Measurements from ENCODE around the gene AK5. TPM values are rescaled to one million over a fixed set of nuclear protein-coding genes. Genes with fewer than 3 reads are reported as not detected.

AK5 gene
- total and polyA plus RNA-seq, 7 donors = 0.14 to 0.49 (median 0.30) TPM; not detected in 2

GRCh38 chr1:77550135-77550534 lies 268.3 kb downstream of the AK5 start:
- TF ChIP-seq CTCF (IDR thresholded peaks at IDR 0.05) = no peak
- intact Hi-C loops (cut with DNase I) = no loop called here
- Histone ChIP-seq H3K4me3 (no peak overlapping the region), H3K27ac (no peak overlapping the region), H3K36me3 (ENCODE audit: insufficient read depth in 1 of 2, low read depth in 1 of 2) (no peaks in the 10 kb centered on the region), H3K9me3 (no peaks in the 10 kb centered on the region), H3K27me3 (ENCODE audit: insufficient read depth in 3 of 3, low read length in 2 of 3) (no peaks in the 10 kb centered on the region), H3K4me1 (no peaks in the 10 kb centered on the region)
- ATAC-seq = no peak
- WGBS, 3 donors = 90 to 97% (median 94%) methylated on average over 5 of the region's 5 CpGs
- DNase-seq = no peak

- H3K4me3 ChIP-seq = no peak overlapping the region
- no peaks in the 10 kb centered on the region for H3K4me1 ChIP-seq
- no peak for DNase-seq
- H3K9me3 ChIP-seq = no peaks in the 10 kb centered on the region
- no peak for ATAC-seq
- intact Hi-C loops (cut with DNase I) = no loop called here
- no peaks in the 10 kb centered on the region for H3K27me3 ChIP-seq (ENCODE audit: insufficient read depth in 3 of 3, low read length in 2 of 3)
- no peak overlapping the region for H3K27ac ChIP-seq
- 90 to 93% (median 92%) methylated on average over 1 of the region's 1 CpG for whole genome bisulfite sequencing, 3 donors
- TF ChIP-seq CTCF (IDR thresholded peaks at IDR 0.05) = no peak
- H3K36me3 ChIP-seq (ENCODE audit: insufficient read depth in 1 of 2, low read depth in 1 of 2) = no peaks in the 10 kb centered on the region
These were observed 270.8 kb downstream of the AK5 start for GRCh38 chr1:77552626-77553025.

- intact Hi-C loops (cut with DNase I) = no loop called here
- DNase-seq (no peak), ATAC-seq (no peak)
- Histone ChIP-seq H3K9me3 (no peaks in the 10 kb centered on the region), H3K36me3 (ENCODE audit: insufficient read depth in 1 of 2, low read depth in 1 of 2) (no peaks in the 10 kb centered on the region), H3K4me1 (no peaks in the 10 kb centered on the region), H3K27me3 (ENCODE audit: insufficient read depth in 3 of 3, low read length in 2 of 3) (no peaks in the 10 kb centered on the region), H3K27ac (no peak overlapping the region), H3K4me3 (no peak overlapping the region)
- TF ChIP-seq CTCF (IDR thresholded peaks at IDR 0.05) = no peak
- WGBS, 3 donors = 40 to 48% (median 46%) methylated on average over 8 to 9 of the region's 9 CpGs
These were observed 271.9 kb downstream of the AK5 start for GRCh38 chr1:77553568-77554291.

- intact Hi-C loops (cut with DNase I) = no loop called here
- DNase-seq (no peak), ATAC-seq (no peak)
- Histone ChIP-seq H3K4me1 (no peaks in the 10 kb centered on the region), H3K27ac (no peak overlapping the region), H3K36me3 (ENCODE audit: insufficient read depth in 1 of 2, low read depth in 1 of 2) (no peaks in the 10 kb centered on the region), H3K27me3 (ENCODE audit: insufficient read depth in 3 of 3, low read length in 2 of 3) (no peaks in the 10 kb centered on the region), H3K9me3 (no peaks in the 10 kb centered on the region), H3K4me3 (no peak overlapping the region)
- TF ChIP-seq CTCF (IDR thresholded peaks at IDR 0.05) = no peak
- 59 to 69% (median 66%) methylated on average over 1 of the region's 1 CpG for WGBS, 3 donors
These were observed 274.2 kb downstream of the AK5 start for GRCh38 chr1:77556045-77556444.

GRCh38 chr1:77557053-77557452 lies 275.2 kb downstream of the AK5 start:
- WGBS, 3 donors = 80 to 88% (median 87%) methylated on average over 4 of the region's 4 CpGs
- no peaks in the 10 kb centered on the region for H3K9me3 ChIP-seq
- intact Hi-C loops (cut with DNase I) = no loop called here
- no peak for TF ChIP-seq CTCF (IDR thresholded peaks at IDR 0.05)
- no peak overlapping the region for H3K4me3 ChIP-seq
- no peaks in the 10 kb centered on the region for H3K27me3 ChIP-seq (ENCODE audit: insufficient read depth in 3 of 3, low read length in 2 of 3)
- H3K4me1 ChIP-seq = no peaks in the 10 kb centered on the region
- no peaks in the 10 kb centered on the region for H3K36me3 ChIP-seq (ENCODE audit: insufficient read depth in 1 of 2, low read depth in 1 of 2)
- DNase-seq = no peak
- H3K27ac ChIP-seq = no peak overlapping the region
- no peak for ATAC-seq
